GM19043 (cell line): ENCODE measurements around the gene METTL23.
A peak's percentile ranks its signal among the peaks of the same experiment; 100 is the strongest.

Source experiments
- ATAC-seq: cut with Tn5 transposase; IDR thresholded peaks from one replicate; pipeline ENCODE4 v1.9.1; 2021; ENCODE audit warnings: low read depth; ENCODE audit not compliant: unreplicated experiment

METTL23 gene, protein sequence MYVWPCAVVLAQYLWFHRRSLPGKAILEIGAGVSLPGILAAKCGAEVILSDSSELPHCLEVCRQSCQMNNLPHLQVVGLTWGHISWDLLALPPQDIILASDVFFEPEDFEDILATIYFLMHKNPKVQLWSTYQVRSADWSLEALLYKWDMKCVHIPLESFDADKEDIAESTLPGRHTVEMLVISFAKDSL

DNA sequence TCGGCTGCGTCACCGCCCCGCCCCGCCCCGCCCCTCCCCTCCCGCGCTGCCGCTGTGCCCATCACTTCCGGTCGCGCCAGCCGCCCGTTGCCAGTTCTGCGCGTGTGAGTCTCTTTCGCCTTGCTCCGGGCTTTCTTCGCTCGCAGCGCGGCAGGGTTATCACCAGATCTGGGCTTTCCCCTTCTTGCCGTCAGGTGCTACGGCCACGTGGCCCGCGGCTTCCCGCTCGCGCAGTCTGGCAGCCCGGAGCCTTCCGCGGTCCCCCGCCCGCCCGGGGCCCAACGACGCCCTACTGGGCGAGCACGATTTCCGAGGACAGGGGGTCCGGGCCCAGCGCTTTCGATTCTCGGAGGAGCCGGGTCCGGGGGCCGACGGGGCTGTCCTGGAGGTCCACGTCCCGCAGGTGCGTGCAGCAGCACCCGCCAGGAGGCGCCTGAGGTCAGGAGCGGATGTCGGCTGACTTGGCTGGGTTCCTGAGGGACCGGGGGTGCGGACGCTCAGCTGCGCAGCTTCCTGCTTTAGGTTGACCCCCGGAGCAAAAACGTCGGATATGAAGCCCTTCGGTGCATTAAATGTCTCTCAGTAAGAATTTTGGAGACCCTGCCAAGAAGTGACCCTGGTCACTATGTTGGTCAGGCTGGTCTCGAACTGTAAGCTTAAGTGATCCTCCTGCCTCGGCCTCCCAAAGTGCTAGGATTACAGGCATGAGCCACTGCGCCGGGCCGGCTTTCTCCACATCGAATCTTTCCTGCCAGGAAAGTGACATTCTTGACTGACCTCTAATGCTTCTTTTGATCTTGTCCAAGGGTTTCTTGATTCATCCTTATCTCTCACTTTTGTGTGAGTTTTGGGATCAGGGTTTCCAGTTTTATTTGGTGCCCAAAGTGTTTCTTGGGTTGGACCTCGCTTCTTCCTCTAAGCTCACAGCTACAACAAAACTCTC lies at the start of gene METTL23:
TSS of gene METTL23 (plus strand) at position 64 of the 943 bp plus-strand sequence. CDS start 2,872 bp downstream, outside the sequence.
- ATAC-seq: peak; percentile 31

DNA sequence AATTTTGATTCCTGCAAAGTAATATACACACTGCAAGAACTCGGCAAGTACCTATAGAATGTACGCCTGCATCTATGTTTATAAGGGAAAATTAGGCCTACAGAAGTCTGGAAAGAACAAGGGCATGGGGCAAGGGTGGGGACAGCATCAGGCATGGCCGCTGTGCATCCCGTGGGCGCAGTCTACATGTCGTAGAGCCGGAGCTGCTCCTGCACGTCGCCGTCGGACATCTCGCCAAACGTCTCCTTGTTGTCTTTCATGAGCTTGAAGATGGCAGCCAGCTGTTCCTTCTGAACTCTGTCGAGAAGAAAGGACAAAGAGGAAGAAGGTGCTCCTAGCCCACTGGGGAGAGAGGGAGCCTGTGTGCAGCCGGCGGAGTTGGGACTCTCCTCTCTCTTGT lies 49.2 kb upstream of the METTL23 start:
- no peak for ATAC-seq

DNA sequence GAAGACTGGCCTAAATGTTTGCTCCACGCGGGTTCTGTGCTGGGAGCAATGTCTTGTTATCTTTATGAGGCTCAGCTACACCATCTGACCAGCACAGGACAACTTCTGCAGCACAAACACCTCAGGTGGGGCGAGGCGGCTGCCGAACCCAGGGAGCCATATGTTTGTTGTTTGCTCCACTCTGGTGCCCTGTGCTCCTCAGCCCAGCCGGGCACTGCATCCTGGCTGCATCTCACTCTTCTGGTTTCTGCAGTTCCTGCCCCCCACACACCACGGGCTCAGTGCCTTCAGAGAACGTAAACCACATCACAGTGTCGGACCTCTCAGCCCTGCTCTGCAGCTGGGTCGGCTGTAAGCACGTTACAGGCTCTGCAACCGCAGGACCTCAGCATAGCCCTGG lies 48.3 kb upstream of the METTL23 start:
- ATAC-seq: no peak

DNA sequence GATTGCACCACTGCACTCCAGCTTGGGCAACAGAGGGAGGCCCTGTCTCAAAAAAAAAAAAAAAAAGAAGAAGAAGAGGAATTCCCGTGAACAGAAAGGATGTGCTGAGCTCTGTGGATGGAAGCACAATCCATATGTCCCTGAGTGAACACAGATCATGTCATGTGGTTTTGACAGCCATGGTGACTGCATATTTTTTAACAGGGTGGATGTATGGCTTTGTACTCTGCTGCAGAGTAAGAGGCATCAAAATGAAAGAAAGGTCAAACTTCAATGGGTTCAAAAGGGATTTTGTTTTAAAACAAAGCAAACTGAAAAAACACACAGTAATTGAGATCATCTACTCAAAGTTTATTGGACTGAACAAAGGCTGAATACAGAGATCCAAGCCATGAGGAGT lies 47.4 kb upstream of the METTL23 start:
- ATAC-seq: no peak

DNA sequence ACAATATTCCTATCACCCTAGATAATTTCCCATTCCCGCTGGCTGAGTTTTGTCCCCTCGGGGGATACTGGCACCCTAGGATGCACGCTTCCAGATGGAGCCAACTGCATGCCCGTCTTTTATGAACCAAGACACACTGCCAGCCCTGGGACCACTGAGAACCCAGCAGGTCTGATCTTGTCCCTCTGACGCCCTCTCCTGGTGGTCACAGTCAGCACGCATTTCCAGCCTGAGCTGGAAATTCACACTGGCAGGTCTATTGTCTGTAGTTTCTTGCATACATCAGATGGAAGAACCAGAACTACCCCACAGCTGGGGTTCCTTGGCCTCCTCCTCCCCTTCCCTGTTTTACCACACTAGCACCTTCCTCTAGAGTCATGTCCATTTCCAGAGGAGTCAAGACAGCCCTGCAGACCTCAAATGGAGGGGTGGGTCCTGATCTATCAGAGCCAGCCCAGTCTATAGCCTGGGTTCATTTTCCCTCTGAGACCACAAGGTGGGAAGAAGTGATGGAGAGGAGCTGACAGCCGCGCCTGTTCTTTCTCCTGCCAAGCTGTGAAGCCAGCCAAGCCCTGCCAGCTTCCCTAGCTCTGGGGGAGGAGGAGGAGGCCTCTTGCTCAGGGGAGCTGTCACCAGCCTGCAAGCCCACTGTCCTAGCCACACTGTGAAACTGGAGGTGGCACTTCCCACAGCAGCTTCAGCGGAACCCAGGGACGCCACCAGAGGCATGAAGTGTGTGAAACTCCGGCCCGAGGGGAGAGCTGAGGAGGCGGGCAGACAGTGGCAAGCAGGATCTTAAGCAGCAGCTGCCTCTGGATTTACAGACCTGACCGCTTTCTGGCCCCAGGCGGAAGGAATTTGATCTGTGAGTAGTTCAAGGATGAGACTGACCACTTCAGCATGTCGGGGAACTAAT lies 45.2 kb upstream of the METTL23 start:
- ATAC-seq: no peak

DNA sequence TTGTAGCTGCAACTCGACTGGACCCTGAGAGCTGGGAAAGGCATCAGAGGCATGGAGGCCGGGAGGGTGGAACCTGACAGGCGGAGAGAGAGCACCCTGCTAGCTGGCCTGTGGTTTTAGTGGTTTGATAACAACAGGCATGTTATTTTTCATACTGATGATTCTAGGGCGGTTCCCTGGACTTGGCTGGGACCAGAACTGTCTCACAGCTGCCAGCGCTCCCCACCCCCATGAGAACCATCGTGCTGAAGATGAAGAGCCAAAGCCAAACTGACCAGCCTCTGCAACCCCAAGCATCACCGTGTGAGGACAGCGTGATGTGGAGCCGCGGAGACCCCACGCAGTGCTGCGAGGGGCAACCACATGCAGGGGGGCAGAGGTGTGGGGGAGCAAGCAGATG lies 44.3 kb upstream of the METTL23 start:
- ATAC-seq: no peak

DNA sequence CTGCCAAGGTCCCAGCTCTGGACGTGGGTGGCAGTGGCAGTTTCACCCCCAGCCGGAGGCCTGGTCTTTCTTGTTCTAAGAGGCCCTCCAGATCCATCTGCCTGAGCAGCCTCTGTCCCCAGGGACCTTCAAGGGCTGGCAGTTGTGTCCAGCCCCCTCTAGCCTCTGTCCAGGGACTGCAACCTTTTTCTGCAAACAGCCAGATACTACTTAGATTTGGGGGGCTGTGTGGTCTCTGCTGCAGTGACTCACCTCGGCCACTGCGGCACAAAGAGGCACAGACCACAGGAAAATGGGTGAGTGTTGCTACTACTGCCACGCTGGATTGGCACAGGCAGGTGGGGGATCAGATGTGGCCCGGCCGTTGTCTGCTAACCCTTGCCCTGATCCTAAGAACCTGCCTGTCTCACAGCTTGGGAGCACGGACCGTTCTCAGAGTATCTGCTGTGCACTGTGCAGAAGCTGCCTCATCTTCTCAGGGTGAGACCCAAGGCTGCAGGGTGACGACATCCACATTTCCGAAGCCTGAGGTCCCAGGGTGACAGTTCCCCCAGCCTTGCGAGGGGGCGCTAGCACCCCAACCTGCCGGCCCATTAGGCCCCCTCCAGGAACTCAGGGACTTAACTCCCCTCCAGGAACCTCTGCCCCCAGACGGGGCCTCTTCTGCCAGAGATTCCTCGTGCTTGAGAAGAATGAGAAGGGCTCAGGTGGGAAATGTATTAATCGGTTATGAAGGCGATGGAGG lies 43.5 kb upstream of the METTL23 start:
- no peak for ATAC-seq

DNA sequence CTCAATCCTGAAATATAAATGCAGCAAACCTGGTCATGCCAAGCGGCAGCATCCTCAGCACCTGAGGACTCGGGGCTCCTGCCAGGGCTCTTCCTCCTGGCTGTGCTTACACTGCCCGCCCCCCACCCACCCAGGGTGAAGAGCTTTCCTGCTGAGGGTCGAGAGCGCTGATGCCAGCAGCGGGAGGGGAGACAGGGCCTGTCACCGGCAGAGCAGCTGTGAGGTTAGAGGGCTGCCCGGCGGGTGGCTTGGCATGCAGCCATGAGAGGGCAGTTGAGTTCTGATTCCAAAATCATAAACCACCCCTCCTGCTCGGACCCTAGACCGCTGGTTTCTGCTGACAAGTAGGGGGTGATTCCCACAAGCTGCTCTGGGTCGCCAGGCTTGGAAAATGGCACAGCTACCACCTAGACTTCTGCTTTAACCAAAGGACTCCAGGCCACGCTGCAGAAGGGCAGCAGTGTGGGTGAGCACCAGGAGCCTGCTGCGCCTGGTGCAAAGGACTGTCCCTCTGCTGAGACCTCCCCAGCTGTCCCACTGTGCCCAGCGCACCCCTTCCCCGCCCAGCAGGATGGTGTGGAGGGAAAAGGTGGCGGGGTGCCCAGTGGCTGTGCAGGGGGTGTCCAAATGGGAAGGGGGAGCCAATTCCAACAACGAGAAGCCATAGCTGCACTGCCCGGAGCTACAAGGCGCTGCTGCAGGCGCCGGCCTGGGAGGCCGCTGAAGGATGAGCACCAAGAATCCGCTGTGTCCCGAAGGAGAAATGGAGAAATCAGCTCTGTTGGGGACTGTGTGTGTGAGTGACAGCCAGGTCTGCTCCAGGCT lies 42.5 kb upstream of the METTL23 start:
- ATAC-seq: no peak

DNA sequence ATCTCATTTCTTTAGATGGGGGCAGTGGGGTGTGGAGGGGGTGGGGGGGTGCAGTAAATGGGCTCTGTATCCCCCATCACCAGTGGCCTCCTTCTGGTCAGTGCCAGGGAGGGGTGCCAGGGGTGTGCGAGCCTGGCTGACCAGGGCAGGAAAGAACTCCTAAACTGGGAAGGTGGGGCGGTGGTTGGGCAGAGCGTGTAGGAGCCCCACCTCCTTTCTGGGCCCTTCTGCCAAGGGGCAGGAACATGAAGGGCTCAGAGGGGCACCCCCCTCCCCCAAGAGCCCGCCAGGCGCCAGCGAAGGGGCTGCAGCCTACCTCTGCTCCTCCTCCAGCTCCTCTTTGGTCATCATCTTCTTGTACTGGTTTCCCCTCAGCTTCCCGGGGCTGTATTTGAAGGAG lies 41.9 kb upstream of the METTL23 start:
- no peak for ATAC-seq

DNA sequence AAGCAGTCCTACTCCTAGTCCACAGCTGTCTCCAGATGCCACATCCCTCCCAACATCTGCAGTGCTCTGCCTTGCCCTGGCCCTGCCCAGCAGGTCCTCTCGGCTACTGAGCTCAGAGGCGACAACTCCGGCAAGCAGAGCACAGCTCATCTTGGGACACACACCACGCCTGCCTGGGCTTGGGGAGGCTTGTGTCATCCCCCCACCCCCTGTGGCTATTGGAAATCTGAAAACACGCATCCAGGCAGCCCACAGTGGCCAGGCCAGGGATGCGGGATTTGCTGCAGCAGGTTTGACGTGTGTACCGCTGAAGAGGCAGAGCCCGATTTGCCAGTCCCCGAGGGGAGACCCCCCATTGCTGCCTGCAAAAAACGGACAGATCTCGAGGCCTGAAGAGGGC lies 41.3 kb upstream of the METTL23 start:
- ATAC-seq: no peak

DNA sequence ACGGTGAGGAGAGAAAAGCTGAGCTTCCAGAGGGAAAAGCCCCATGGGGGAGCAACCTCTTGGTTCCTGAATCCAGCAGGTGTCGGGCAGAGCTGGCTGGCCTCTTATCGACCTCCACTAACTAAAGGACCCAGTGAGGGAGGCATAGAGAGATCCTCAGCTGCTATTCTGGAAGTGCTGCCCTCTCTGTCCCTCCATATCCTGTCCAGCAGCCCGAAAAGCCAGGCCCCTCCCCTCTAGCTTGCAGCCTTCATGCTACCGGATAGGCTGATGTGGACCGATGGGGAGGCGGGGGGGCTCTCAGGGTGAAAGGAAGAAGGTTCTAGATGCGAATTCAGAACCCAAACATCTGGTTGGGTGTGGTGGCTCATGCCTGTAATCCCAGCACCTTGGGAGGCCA lies 40.8 kb upstream of the METTL23 start:
- no peak for ATAC-seq

DNA sequence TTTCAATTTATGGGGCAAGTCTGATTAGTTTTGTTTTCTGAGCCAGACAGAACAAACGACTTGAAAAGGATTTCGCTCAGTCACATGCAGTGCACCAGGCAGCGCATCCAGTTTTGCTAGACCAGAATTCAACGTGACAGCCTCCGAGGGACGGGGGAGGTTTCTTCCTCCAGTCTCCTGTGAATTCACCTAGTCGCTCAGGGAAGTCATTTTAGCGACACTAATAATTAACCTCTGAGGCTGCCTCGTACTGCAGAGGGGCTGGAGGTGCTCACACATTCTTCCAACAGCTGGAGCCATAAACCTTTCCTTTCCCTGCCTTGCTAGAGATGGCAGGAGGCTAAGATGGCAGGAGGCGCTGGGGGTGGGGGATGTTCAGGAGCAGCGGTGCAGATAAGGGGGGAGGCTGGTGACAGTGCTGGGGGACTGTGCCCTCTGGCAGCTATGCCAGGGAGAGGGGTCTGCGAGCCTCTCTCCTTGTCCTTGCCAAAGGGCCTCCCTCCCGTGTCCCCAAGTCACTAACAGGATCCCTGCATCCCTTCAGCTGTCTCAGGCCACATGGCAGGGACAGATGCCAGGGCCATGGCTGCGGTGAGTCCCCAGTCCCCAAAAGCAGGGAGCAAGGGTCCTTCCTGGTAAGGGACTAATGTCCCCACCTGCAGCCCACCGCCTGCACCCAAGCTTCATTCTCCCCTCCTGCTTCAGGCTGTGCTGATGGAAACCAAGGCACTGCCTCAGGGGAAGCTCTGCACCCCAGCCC lies 39.9 kb upstream of the METTL23 start:
- ATAC-seq: no peak

DNA sequence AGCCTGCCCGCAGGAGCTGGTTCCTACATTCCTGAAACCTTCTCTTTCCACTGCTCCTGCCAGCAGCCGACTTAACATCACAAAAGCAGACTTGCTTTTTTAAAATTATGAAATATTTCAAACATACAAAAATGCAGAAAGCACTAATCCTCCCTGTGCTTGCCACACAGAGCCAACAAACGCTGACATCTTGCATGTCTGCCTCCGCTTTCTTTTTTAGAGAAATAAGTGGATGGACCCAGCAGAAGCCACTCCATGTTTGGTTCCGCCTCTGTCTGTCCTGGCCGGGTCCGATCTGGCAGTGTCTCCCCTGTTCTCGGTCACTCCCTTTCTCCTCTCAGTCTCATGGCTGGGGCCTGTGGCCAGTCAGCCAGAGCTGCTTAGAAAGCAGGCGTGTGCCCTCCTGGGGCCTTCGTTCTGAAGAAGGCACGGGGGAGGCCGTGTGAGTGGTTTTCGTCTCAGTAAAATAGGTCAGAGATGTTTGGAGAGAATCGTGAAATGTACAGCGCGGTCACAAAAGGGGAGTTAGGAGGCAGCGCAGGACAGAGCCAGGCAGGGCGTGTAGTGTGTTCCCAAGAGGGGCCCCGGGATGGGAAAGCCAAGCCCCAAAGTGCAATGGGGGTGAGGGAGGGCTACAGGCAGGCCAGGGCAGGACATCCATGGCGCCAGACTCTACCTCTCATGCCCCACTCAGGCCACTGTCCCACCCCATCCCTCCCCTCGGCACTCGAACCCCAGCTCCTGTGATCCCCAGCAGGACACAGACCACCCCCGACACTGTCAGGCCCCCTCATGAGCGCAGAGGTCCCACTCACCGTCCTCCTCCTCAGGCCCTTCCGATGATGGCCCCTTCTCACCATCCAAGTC lies 39.1 kb upstream of the METTL23 start:
- ATAC-seq: no peak

DNA sequence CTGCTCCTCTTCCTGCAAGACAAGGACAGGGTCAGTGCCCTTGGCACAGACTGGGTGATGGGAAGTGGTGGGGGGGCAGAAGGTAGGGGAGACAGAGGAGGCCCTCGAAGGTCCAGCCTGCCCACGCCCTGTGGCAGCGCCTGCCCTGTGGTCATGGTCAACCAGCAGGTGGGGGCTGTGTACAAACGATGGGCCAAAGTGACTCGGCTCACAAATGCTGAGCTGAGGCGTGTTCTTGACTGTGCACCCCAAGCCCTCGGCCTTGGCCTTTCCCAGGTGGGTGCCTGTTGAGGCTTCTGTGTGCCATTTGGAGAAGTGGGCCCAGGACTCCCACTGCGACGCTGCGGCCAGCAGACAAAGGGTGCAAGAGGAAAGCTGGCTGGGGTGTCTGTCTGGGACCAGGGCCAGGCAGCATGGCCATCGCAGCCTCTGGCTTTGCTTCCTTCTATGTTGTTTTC lies 38.4 kb upstream of the METTL23 start:
- no peak for ATAC-seq

DNA sequence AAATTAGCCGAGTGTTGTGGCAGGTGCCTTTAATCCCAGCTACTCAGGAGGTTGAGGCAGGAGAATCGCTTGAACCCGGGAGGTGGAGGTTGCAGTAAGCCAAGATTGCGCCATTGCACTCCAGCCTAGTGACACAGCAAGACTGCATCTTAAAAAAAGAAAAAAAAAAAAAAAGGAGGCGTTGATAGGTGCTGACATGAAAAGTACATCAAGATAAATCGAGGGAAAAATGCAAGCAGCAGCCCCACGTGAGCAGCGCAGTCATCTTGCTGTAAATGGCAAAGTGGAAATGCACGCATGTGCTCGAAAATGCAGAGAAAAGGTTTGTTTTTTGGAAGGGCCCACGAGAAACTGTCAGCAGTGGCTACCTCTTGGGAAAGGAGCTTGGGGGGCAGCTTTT lies 36.8 kb upstream of the METTL23 start:
- no peak for ATAC-seq

DNA sequence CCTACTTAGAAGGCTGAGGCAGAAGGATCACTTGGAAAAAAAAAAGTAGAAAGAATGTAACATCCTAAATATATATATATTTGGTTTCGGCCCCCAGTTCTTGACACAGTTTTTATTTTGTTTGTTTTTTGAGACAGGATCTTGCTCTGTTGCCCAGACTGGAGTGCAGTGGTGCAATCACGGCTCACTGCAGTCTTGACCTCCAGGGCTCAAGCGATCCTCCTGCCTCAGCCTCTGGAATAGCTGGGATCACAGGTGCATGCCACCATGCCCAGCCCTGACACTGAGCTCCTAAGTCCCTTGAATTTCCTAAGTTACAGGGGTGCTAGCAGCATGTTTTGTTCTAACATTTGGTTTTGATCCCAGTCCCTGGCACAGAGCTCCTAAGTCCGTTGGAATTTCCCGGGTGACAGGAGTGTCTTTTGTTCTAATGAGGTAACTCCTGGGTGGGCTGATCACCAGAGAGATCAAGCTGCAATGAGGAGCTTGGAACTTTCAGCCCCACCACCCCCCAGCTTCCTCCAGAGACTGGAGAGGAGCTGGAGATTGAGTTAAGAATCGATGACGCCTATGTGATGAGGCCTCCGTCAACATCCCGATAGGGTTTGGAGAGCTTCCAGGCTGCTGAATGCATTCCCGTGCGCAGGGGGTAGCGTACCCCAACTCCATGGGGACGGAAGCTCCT lies 35.9 kb upstream of the METTL23 start:
- ATAC-seq: no peak
